Activated CD4-positive, alpha-beta T cell treated with anti-CD3 and anti-CD28 coated beads for 48 hours (primary cell): Measurements from ENCODE around the gene CARD11.

Experiments used
- DNase-seq: peaks from one replicate; pipeline ENCODE4 v3.0.0-alpha.2; 2020

CARD11 gene

GRCh38 chr7:2894118-2894940 is 149.3 kb downstream of the CARD11 start:
- peak; percentile 78 for DNase-seq

- DNase-seq = no peak
Observed at GRCh38 chr7:2893411-2893861, 150.2 kb downstream of the CARD11 start.

DNA sequence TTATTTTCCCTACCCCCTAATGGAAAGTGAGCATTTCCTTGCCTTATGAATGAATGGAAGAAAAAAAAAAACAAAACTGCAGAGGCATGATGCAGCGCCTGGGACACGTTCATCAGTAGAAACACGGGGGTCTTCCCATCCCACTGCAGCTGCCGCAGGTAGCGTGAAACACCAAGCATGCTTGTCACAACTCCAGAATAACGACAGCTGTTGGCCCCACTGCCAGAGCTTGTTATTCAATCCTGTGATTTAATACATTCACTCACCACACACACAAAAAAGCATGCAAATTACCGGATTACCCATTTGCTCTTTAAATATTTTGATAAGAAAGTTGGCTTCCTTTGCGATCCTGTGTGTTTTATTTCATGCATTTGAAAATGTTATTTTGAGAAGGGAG is 151.1 kb downstream of the CARD11 start:
- no peak for DNase-seq

DNA sequence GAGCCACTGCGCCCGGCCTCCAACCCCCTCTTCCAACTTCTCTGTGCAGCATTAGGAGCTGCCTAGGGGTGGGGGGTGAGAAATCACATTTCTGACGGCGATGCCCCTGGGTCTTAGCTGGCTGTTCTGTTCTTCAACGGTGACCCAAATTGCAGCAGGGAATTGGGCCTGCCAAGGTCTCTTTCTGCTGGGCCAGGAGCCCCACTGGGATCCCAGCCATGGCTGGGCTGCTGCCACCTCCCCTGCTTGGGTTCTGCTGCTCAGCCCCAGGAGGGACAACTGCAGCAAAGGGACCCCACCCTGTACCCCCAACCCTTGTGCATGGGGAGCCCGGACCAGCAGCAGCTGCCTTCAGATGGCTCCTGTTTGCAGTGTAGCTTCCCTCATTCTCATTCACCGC is 155.9 kb downstream of the CARD11 start:
- DNase-seq = no peak

GRCh38 chr7:2886900-2887299 is 156.8 kb downstream of the CARD11 start:
- peak; percentile 65 for DNase-seq

- DNase-seq = no peak
Observed at GRCh38 chr7:2886391-2886790, 157.3 kb downstream of the CARD11 start.

- DNase-seq = no peak
Observed at GRCh38 chr7:2884161-2884560, 159.5 kb downstream of the CARD11 start.

GRCh38 chr7:2883101-2883500 is 160.6 kb downstream of the CARD11 start:
- no peak for DNase-seq

DNA sequence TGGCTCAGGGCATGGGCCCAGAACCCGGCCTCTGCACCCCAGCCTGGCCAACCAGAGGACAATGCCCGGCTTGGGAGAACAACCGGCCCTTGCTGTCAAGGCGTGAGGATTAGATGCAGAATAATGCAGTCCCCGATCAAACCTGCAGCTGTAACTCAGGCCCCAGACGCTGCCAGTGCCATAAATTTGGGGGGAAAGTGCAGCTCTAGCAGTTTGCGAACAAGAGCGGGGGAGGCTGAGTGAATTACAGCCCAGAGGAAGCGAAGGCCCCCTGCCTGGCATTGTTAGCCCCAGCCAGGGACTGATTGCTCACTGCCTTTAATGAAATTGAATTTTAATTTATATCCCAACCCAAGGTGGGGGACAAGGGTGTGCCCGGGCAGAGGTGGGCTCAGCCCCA is 161.6 kb downstream of the CARD11 start:
- DNase-seq = no peak

GRCh38 chr7:2880874-2881533 is 162.7 kb downstream of the CARD11 start:
- DNase-seq = no peak

- no peak for DNase-seq
Observed at GRCh38 chr7:2880051-2880450, 163.6 kb downstream of the CARD11 start.

DNA sequence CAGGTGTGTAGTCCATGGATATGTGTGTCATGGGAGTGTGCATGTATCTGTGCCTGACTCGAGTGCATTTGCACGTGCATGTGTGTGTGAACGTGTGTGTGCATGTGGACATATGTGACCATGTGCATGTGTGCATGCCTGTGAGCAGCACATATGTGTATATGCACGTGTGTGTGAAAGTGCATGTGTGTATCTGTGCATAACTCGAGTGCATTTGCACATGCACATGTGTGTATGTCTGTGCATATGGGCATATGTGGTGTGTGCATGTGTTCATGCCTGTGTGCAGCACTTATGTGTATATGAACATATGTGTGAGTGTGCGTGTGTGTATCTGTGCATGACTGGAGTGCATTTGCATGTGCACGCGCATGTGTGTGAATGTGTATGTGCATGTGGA is 164.3 kb downstream of the CARD11 start:
- no peak for DNase-seq

- DNase-seq = no peak
Observed at GRCh38 chr7:2878306-2878705, 165.4 kb downstream of the CARD11 start.

DNA sequence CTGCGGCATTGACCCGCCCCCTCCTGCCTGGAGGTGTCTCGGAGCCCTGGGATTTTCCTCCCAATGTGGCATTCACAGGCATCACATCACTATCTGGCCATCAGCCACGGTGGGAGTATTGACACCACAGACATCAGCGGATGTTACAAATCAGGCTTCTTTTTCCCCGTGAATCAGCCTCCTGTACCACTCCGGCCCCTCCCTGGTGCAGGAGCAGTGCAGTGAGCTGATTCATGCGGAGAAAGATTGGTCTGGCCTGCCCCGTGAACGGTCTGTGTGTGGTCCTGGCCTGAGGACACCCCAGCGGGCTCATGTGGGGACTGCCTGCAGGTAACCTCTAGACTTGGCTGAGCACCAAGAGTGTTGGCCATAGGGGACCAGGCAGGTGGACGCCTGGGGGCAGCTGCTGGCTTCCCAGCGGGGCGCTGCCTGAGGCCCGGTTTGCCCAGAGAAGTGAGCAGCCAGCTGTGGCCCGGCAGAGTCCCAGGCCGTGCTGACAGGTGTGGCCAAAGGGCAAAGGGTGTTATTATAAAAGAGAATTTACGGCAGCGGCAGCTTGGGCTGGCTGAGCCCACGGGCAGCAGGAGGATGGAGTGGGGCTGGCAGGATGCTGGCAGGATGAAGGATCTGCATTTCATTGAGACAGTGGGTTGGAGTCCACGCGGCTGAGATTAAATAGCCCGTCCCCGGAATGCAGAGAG is 167.5 kb downstream of the CARD11 start:
- no peak for DNase-seq

- peak; percentile 46 for DNase-seq
Observed at GRCh38 chr7:2873686-2874551, 169.7 kb downstream of the CARD11 start.

GRCh38 chr7:2873146-2873545 is 170.5 kb downstream of the CARD11 start:
- DNase-seq = no peak

DNA sequence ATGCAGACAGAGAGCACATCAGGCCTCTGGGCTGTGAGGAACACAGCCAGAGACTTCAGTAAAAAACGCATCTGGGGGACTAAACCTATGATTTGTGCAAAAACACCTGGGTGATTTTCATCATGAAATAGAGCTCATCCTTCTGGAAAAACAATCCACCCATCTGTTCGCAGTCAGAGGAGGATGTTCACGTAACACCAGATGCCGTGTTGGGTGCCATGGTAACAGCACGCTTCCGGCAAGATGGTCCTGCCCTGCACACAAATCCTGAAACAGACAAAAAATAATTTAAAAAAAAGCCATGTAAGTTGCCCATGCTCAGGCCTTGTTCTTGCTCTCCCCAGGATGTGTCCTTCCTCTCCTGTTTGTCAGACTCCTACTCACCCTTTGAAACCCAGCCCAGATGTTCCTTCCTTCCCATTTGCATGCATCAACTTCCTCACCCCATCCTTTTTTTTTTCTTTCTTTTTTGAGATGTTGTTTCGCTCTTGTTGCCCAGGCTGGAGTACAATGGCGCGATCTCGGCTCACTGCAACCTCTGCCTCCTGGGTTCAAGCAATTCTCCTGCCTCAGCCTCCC is 171.3 kb downstream of the CARD11 start:
- no peak for DNase-seq

DNA sequence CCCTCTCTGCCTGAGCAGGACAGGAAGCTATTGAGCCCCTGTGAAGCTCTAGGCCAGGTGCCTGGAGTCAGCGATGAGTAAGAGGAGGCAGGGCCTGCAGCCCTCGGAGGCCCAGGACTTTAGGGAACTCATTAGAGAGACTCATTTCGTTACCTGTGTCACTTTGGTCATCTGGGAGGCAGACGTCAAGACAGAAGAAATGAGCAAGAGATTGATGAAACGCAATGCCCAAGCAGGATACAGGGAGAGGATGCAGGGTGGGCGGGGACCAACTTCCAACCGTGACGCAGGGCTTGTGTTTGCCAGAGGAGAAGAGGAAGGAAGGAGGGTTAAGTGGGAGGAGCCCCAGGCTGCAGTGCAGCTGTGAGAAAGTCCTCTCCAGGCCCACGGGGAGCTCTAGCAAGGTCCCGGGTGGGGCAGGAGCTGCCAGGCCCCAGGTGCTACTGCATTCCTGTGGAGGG is 173.2 kb downstream of the CARD11 start:
- peak; percentile 76 for DNase-seq

DNA sequence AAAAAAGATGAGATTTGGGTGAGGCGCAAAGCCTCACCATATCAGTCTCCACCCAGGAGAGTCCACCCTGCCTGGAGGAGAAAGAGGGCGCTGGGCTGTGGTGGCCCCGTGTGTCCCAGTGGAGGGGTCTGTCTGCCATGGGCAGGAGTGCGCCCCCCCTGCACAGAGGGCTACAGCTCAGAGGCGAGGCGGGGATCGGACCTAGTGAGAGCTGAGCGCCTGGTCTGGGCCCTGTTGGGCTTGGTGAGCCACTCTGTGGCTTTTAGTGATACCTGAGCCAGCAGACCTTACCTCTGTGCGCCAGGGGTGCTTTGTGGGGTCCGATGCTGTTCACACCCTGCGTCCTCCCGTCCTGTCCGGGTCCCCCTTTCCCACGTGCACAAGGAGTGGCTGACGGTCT is 173.7 kb downstream of the CARD11 start:
- DNase-seq = no peak

DNA sequence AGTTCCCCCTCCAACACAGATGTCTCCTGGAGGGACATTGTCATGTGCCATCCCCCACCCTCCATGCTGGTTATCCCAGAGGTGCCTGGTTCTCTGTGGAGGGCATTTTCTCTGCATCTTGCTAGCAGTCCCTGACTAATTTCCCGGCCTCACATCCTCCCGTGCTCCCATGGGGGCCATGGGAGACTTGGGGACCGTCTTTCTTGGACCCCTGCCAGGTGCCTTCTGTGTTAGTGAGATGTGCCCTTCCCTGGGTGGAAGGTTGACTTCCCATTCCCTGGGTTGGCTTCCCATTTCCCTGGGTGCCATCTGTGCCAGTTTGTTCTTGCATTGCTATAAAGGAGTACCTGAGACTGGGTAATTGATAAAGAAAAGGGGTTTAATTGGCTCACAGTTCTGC is 177.1 kb downstream of the CARD11 start:
- DNase-seq = no peak

DNA sequence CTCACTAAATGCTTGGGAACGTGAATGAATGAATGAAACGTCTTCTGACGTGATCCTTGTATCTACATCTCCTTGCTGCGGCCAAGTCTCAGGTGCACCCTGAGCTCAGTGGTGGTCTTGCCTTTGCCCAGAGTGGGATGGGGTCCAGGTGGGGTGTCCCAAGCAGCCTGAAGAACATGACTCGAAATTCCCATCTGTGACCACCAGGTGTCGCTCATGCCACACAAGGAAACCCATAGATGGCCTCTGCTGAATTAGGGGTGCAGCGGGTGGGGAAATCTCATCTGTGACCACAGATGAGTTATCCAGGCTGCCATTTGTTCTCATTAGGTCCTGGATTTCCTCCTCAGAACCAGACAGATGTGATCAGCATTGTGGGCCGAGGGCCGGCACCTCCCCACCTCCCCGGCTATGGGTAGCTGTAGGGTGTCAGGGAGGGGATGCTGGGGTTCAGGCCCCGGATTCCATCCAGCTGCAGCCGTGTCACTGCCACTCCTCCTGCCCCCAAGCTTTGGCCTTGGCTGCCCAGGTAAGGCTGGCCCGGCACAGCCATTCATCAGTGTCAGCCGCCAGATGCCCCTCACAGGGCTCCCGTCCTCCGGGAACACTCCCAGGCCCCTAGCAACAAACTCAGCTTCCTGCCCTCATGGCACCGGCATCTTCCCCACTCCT is 178.5 kb downstream of the CARD11 start:
- peak; percentile 84 for DNase-seq
